Endothelial cell of umbilical vein (primary cell): ENCODE data around the gene SYNE1.

ENCODE experiments used
- EZH2 ChIP-seq: IDR thresholded peaks from 2 replicates; pipeline ENCODE4 v1.6.1; 2012; ENCODE audit warnings: borderline replicate concordance, low read depth, mild to moderate bottlenecking, moderate library complexity, low read length, inconsistent platforms; ENCODE audit not compliant: severe bottlenecking
- FOS ChIP-seq: IDR thresholded peaks from 2 replicates; pipeline ENCODE4 v1.6.1; 2011; ENCODE audit warnings: mild to moderate bottlenecking, low read length, moderate library complexity, borderline replicate concordance; ENCODE audit not compliant: insufficient read depth
- MAX ChIP-seq: IDR thresholded peaks from 2 replicates; pipeline ENCODE4 v1.6.1; 2011; ENCODE audit not compliant: insufficient read depth, insufficient read length
- POLR2A ChIP-seq: IDR thresholded peaks from 2 replicates; pipeline ENCODE4 v1.6.1; 2012; ENCODE audit warnings: low read depth, mild to moderate bottlenecking, control low read depth, low read length
- POLR2AphosphoS5 ChIP-seq: IDR thresholded peaks from 2 replicates; pipeline ENCODE4 v1.6.1; 2012; ENCODE audit warnings: low read depth, mild to moderate bottlenecking, control low read depth, low read length, moderate library complexity; ENCODE audit not compliant: insufficient read depth
- TF ChIP-seq, protein P1 (sequence below), 2 donors: IDR thresholded peaks; 1 replicate in 1 of 2; 2 replicates in 1 of 2; pipeline ENCODE4 v1.5.1; 2011; ENCODE audit warnings: low read length in 2 of 2, mild to moderate bottlenecking in 2 of 2, moderate library complexity in 2 of 2, control low read depth in 1 of 2, inconsistent platforms in 1 of 2, low read depth in 1 of 2; ENCODE audit not compliant: insufficient read depth in 1 of 2; ENCODE audit errors: extremely low read depth in 1 of 2

- TF ChIP-seq, protein P1, sequence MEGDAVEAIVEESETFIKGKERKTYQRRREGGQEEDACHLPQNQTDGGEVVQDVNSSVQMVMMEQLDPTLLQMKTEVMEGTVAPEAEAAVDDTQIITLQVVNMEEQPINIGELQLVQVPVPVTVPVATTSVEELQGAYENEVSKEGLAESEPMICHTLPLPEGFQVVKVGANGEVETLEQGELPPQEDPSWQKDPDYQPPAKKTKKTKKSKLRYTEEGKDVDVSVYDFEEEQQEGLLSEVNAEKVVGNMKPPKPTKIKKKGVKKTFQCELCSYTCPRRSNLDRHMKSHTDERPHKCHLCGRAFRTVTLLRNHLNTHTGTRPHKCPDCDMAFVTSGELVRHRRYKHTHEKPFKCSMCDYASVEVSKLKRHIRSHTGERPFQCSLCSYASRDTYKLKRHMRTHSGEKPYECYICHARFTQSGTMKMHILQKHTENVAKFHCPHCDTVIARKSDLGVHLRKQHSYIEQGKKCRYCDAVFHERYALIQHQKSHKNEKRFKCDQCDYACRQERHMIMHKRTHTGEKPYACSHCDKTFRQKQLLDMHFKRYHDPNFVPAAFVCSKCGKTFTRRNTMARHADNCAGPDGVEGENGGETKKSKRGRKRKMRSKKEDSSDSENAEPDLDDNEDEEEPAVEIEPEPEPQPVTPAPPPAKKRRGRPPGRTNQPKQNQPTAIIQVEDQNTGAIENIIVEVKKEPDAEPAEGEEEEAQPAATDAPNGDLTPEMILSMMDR (IDR thresholded peaks at IDR 0.05; ENCODE audit: extremely low read depth in 1 of 2, insufficient read depth in 1 of 2, low read depth in 1 of 2, low read length in 2 of 2): no peak
- no peak for TF ChIP-seq POLR2AphosphoS5
- TF ChIP-seq POLR2A: no peak
- no peak for TF ChIP-seq EZH2
- TF ChIP-seq MAX: no peak
- no peak for TF ChIP-seq FOS
Measured at GRCh38 chr6:152563177-152563576, 74.0 kb downstream of the SYNE1 start.
